H9 (cell line): ENCODE results near the gene CP. TPM values are rescaled to one million over a fixed set of nuclear protein-coding genes. Genes with fewer than 3 reads are reported as not detected.

ENCODE experiments used
- DNase-seq: peaks from one replicate; pipeline ENCODE4 v3.0.0-alpha.2; 2017
- H2AFZ ChIP-seq: one replicate; pipeline ENCODE4 v1.6.1; 2013; ENCODE audit warnings: mild to moderate bottlenecking, low read length, control low read depth, moderate library complexity
- H2AK5ac ChIP-seq: 2 replicates; pipeline ENCODE4 v1.6.1; 2013; ENCODE audit warnings: low read length, control low read depth, mixed read lengths; ENCODE audit not compliant: insufficient read length
- H2BK120ac ChIP-seq: one replicate; pipeline ENCODE4 v1.6.1; 2013; ENCODE audit warnings: low read depth, mild to moderate bottlenecking, low read length, control low read depth, inconsistent platforms; ENCODE audit not compliant: poor library complexity, severe bottlenecking
- H2BK12ac ChIP-seq: 2 replicates; pipeline ENCODE4 v1.6.1; 2013; ENCODE audit warnings: low read length, control low read depth, mixed read lengths, low read depth; ENCODE audit not compliant: insufficient read length
- H2BK15ac ChIP-seq: 2 replicates; pipeline ENCODE4 v1.6.1; 2013; ENCODE audit warnings: low read depth, low read length, control low read depth
- H2BK20ac ChIP-seq: one replicate; pipeline ENCODE4 v1.6.1; 2013; ENCODE audit warnings: low read depth, mild to moderate bottlenecking, low read length, control low read depth, inconsistent platforms; ENCODE audit not compliant: poor library complexity, severe bottlenecking
- H2BK5ac ChIP-seq: 2 replicates; pipeline ENCODE4 v1.6.1; 2013; ENCODE audit warnings: low read length, control low read depth, mixed read lengths; ENCODE audit not compliant: insufficient read length
- H3K14ac ChIP-seq: 2 replicates; pipeline ENCODE4 v1.6.1; 2013; ENCODE audit warnings: low read length, control low read depth; ENCODE audit not compliant: insufficient read depth
- H3K18ac ChIP-seq: 2 replicates; pipeline ENCODE4 v1.6.1; 2013; ENCODE audit warnings: low read depth, mild to moderate bottlenecking, mixed read lengths, low read length, control low read depth; ENCODE audit not compliant: insufficient read length
- H3K23ac ChIP-seq: 2 replicates; pipeline ENCODE4 v1.6.1; 2013; ENCODE audit warnings: low read length, control low read depth, mixed read lengths, low read depth; ENCODE audit not compliant: insufficient read length
- H3K23me2 ChIP-seq: 2 replicates; pipeline ENCODE4 v1.6.1; 2013; ENCODE audit warnings: low read depth, mild to moderate bottlenecking, mixed read lengths, low read length, control low read depth; ENCODE audit not compliant: insufficient read length, poor library complexity, severe bottlenecking
- H3K27ac ChIP-seq: 2 replicates; pipeline ENCODE4 v1.5.1; 2013; ENCODE audit warnings: low read length, control low read depth, mixed read lengths, low read depth; ENCODE audit not compliant: insufficient read length
- H3K27me3 ChIP-seq: 2 replicates; pipeline ENCODE4 v1.6.1; 2013; ENCODE audit warnings: low read length, control low read depth, inconsistent platforms; ENCODE audit not compliant: insufficient read depth
- H3K4ac ChIP-seq: 2 replicates; pipeline ENCODE4 v1.6.1; 2013; ENCODE audit warnings: low read depth, mild to moderate bottlenecking, control low read depth, inconsistent platforms, low read length, moderate library complexity
- H3K4me1 ChIP-seq: 2 replicates; pipeline ENCODE4 v1.6.1; 2013; ENCODE audit warnings: low read length, control low read depth, inconsistent platforms; ENCODE audit not compliant: insufficient read depth
- H3K4me2 ChIP-seq: 2 replicates; pipeline ENCODE4 v1.6.1; 2013; ENCODE audit warnings: low read length, control low read depth, mixed read lengths; ENCODE audit not compliant: insufficient read length, insufficient read depth
- H3K56ac ChIP-seq: 2 replicates; pipeline ENCODE4 v1.6.1; 2013; ENCODE audit warnings: low read depth, mild to moderate bottlenecking, mixed read lengths, low read length, control low read depth; ENCODE audit not compliant: insufficient read length
- H3K79me1 ChIP-seq: 2 replicates; pipeline ENCODE4 v1.6.1; 2013; ENCODE audit warnings: low read depth, mild to moderate bottlenecking, moderate library complexity, low read length, control low read depth, inconsistent platforms; ENCODE audit not compliant: insufficient read depth, poor library complexity, severe bottlenecking
- H3K79me2 ChIP-seq: 2 replicates; pipeline ENCODE4 v1.6.1; 2013; ENCODE audit warnings: low read length, control low read depth, inconsistent platforms; ENCODE audit not compliant: insufficient read depth
- H3K9ac ChIP-seq: 2 replicates; pipeline ENCODE4 v1.6.1; 2013; ENCODE audit warnings: low read length, control low read depth, mixed read lengths; ENCODE audit not compliant: insufficient read length; ENCODE audit errors: extremely low read depth
- H3K9me3 ChIP-seq: one replicate; pipeline ENCODE4 v1.6.1; 2013; ENCODE audit warnings: low read depth, low read length, inconsistent platforms; ENCODE audit not compliant: control insufficient read depth
- H3T11ph ChIP-seq: one replicate; pipeline ENCODE4 v1.6.1; 2013; ENCODE audit warnings: mild to moderate bottlenecking, low read length, control low read depth, inconsistent platforms
- H4K20me1 ChIP-seq: one replicate; pipeline ENCODE4 v1.6.1; 2013; ENCODE audit not compliant: control insufficient read depth, insufficient read length, insufficient read depth
- H4K5ac ChIP-seq: 2 replicates; pipeline ENCODE4 v1.6.1; 2013; ENCODE audit warnings: low read depth, mild to moderate bottlenecking, mixed read lengths, low read length, control low read depth; ENCODE audit not compliant: insufficient read length
- H4K8ac ChIP-seq: replicated peaks from 2 replicates; pipeline ENCODE4 v1.6.1; 2013; ENCODE audit warnings: low read length, control low read depth, mixed read lengths, low read depth; ENCODE audit not compliant: insufficient read length
- H4K91ac ChIP-seq: 2 replicates; pipeline ENCODE4 v1.6.1; 2013; ENCODE audit warnings: low read depth, mild to moderate bottlenecking, moderate library complexity, mixed read lengths, low read length, control low read depth; ENCODE audit not compliant: insufficient read length
- H3K27ac Mint-ChIP-seq, 3 experiments: 2 replicates in 2 of 3; 3 replicates in 1 of 3; pipeline ENCODE4 v1.8.0; 2020 to 2021; ENCODE audit warnings: mixed read lengths in 3 of 3, mild to moderate bottlenecking in 1 of 3, moderate library complexity in 1 of 3
- H3K27me3 Mint-ChIP-seq: 2 replicates; pipeline ENCODE4 v1.8.0; 2021; ENCODE audit warnings: low read depth, mild to moderate bottlenecking, moderate library complexity, mixed read lengths
- H3K36me3 Mint-ChIP-seq, 3 experiments: 2 replicates in 2 of 3; 3 replicates in 1 of 3; pipeline ENCODE4 v1.8.0; 2020 to 2021; ENCODE audit warnings: low read depth in 3 of 3, mixed read lengths in 3 of 3; ENCODE audit not compliant: insufficient read depth in 1 of 3
- H3K4me1 Mint-ChIP-seq, 2 experiments: 2 replicates each; pipeline ENCODE4 v1.8.0; 2020; ENCODE audit warnings: mixed read lengths in 2 of 2
- H3K4me3 Mint-ChIP-seq, 2 experiments: 2 replicates in 1 of 2; 3 replicates in 1 of 2; pipeline ENCODE4 v1.8.0; 2020 to 2021; ENCODE audit warnings: mild to moderate bottlenecking in 2 of 2, mixed read lengths in 2 of 2, moderate library complexity in 1 of 2
- H3K9me3 Mint-ChIP-seq, 2 experiments: 2 replicates in 1 of 2; 3 replicates in 1 of 2; pipeline ENCODE4 v1.8.0; 2020; ENCODE audit warnings: mild to moderate bottlenecking in 2 of 2, mixed read lengths in 2 of 2, moderate library complexity in 1 of 2
- WGBS: extraction: QIAGEN DNeasy Blood & Tissue Kit; methylation state at CpG from one replicate; pipeline ENCODE4 v1.1.7; 2013; ENCODE audit warnings: missing lambda C conversion rate, low lambda C conversion rate, mixed read lengths; ENCODE audit not compliant: insufficient read length; ENCODE audit errors: extremely low coverage; 5-methylcytosine and 5-hydroxymethylcytosine counted together
- total RNA-seq: library from RNA; stranded (reverse); gene quantifications from 2 replicates; pipeline ENCODE4 v1.2.1, GENCODE V29; 2021
- TF ChIP-seq, protein P1 (sequence below): fragments of 200-600 bp; sonication (generic); conservative IDR thresholded peaks from 3 replicates; pipeline ENCODE4 v1.8.0; 2021; ENCODE audit warnings: antibody characterized with exemption, mild to moderate bottlenecking

Gene CP
- total RNA-seq, 1 experiment from 2014 or later = 1.1 TPM

DNA sequence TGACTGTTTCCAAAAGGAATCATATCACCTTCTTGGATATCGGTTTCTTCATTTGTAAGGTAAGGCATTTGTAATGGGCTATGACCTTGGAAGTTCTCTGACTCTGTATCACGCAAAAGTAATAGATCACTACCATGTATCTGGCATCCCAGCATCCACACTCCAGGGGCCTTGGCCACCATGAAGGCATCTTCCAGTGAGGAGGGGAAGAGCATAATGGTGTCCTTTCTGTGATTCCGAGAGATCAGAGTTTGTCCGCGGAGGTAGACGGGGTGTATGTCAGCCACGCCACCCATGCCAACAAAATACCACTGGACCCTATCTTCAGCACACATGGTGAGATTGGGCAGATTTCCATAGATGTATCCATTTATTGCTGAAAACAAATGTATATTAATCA, 48.1 kb upstream of the CP start:
- no peaks in the 10 kb centered on the region for H3K79me2 ChIP-seq
- no peak overlapping the region for H3K4me2 ChIP-seq
- H2AFZ ChIP-seq = no peak overlapping the region
- H3K4me1 ChIP-seq = peaks cover 5% of the 10 kb centered on the region; the same call in 1 of the 2 replicates
- no peak overlapping the region for H2AK5ac ChIP-seq
- H3K9ac ChIP-seq = no peak overlapping the region
- no peak overlapping the region for H2BK5ac ChIP-seq
- no peak overlapping the region for H4K91ac ChIP-seq
- Mint-ChIP-seq H3K27me3 (no peaks in the 10 kb centered on the region), H3K4me3 (no peak overlapping the region), H3K36me3 (no peaks in the 10 kb centered on the region; a peak in 2 of 7 replicates), H3K4me1 (peaks cover 17 to 21% of the 10 kb centered on the region in 2 experiments), H3K9me3 (no peaks in the 10 kb centered on the region), H3K27ac (no peak overlapping the region)
- H3K4ac ChIP-seq = no peak overlapping the region
- H3K27me3 ChIP-seq = no peaks in the 10 kb centered on the region
- H3K23me2 ChIP-seq = no peaks in the 10 kb centered on the region
- no peak overlapping the region for H3K23ac ChIP-seq
- no peak overlapping the region for H2BK120ac ChIP-seq
- no CpG with 5 or more reads among the region's 7 CpGs for WGBS
- no peaks in the 10 kb centered on the region for H4K20me1 ChIP-seq
- no peak overlapping the region for H2BK12ac ChIP-seq
- H2BK15ac ChIP-seq = no peak overlapping the region
- no peaks in the 10 kb centered on the region for H3K9me3 ChIP-seq
- no peak overlapping the region for H2BK20ac ChIP-seq
- no peak overlapping the region for H3K56ac ChIP-seq
- TF ChIP-seq, protein P1, sequence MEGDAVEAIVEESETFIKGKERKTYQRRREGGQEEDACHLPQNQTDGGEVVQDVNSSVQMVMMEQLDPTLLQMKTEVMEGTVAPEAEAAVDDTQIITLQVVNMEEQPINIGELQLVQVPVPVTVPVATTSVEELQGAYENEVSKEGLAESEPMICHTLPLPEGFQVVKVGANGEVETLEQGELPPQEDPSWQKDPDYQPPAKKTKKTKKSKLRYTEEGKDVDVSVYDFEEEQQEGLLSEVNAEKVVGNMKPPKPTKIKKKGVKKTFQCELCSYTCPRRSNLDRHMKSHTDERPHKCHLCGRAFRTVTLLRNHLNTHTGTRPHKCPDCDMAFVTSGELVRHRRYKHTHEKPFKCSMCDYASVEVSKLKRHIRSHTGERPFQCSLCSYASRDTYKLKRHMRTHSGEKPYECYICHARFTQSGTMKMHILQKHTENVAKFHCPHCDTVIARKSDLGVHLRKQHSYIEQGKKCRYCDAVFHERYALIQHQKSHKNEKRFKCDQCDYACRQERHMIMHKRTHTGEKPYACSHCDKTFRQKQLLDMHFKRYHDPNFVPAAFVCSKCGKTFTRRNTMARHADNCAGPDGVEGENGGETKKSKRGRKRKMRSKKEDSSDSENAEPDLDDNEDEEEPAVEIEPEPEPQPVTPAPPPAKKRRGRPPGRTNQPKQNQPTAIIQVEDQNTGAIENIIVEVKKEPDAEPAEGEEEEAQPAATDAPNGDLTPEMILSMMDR = no peak
- no peak overlapping the region for H4K5ac ChIP-seq
- DNase-seq = no peak
- no peak overlapping the region for H4K8ac ChIP-seq
- no peak overlapping the region for H3K27ac ChIP-seq
- H3K79me1 ChIP-seq = no peaks in the 10 kb centered on the region
- no peak overlapping the region for H3K14ac ChIP-seq
- H3T11ph ChIP-seq = no peak overlapping the region
- H3K18ac ChIP-seq = no peak overlapping the region
